ENCODE measurements around the gene RNF34. TPM values are rescaled to one million over a fixed set of nuclear protein-coding genes. Genes with fewer than 3 reads are reported as not detected.

Gene RNF34
- polyA plus RNA-seq = 10 to 100 TPM; 13.6 to 13.8 TPM

GRCh38 chr12:121399391-121400331 is at the start of gene RNF34:
TSS of gene RNF34 (plus strand) at chr12:121400118. CDS start at chr12:121400213, 95 bp downstream.
- 0 to 1% methylated on average over 75 to 77 of the region's 77 CpGs for WGBS, 2 donors
- Histone ChIP-seq H3K27ac (ENCODE audit: low read depth in 2 of 2, low read length in 1 of 2) (peak within 1 kb of the TSS; percentile 95), H3K36me3 (ENCODE audit: control insufficient read depth in 2 of 2, insufficient read depth in 2 of 2, low read length in 1 of 2) (no peaks in the 10 kb centered on the region), H3K4me1 (ENCODE audit: control insufficient read depth in 2 of 2, insufficient read depth in 2 of 2, low read length in 1 of 2) (no peaks in the 10 kb centered on the region), H3K4me3 (ENCODE audit: low read depth in 1 of 2, low read length in 2 of 2) (peak within 1 kb of the TSS; percentile 82 to 92), H3K9me3 (ENCODE audit: control insufficient read depth in 2 of 2, insufficient read depth in 1 of 2, low read depth in 1 of 2, low read length in 1 of 2) (no peaks in the 10 kb centered on the region), H3K27me3 (ENCODE audit: control insufficient read depth in 1 of 2, insufficient read depth in 2 of 2, low read length in 2 of 2) (no peaks in the 10 kb centered on the region)

- H3K36me3 ChIP-seq (ENCODE audit: control insufficient read depth in 2 of 2, insufficient read depth in 2 of 2, low read length in 1 of 2) = no peaks in the 10 kb centered on the region
- peak within 1 kb of the TSS; percentile 91 for H3K27ac ChIP-seq (ENCODE audit: low read depth in 2 of 2, low read length in 1 of 2)
- no peaks in the 10 kb centered on the region for H3K4me1 ChIP-seq (ENCODE audit: control insufficient read depth in 2 of 2, insufficient read depth in 2 of 2, low read length in 1 of 2)
- peak within 1 kb of the TSS; percentile 89 to 92 for H3K4me3 ChIP-seq (ENCODE audit: low read depth in 1 of 2, low read length in 2 of 2)
- WGBS, 2 donors = 0 to 1% methylated on average over 49 of the region's 49 CpGs
- H3K9me3 ChIP-seq (ENCODE audit: control insufficient read depth in 2 of 2, insufficient read depth in 1 of 2, low read depth in 1 of 2, low read length in 1 of 2) = no peaks in the 10 kb centered on the region
- H3K27me3 ChIP-seq (ENCODE audit: control insufficient read depth in 1 of 2, insufficient read depth in 2 of 2, low read length in 2 of 2) = no peaks in the 10 kb centered on the region
Observed at GRCh38 chr12:121351820-121352681, 47.9 kb upstream of the RNF34 start, which contains the start of gene ANAPC5. TSS of gene ANAPC5 (minus strand) at chr12:121352411. CDS start at chr12:121352340, 71 bp downstream.

- Histone ChIP-seq H3K9me3 (ENCODE audit: control insufficient read depth in 2 of 2, insufficient read depth in 1 of 2, low read depth in 1 of 2, low read length in 1 of 2) (no peaks in the 10 kb centered on the region), H3K4me3 (ENCODE audit: low read depth in 1 of 2, low read length in 2 of 2) (peak overlapping the region; percentile 34 to 89), H3K36me3 (ENCODE audit: control insufficient read depth in 2 of 2, insufficient read depth in 2 of 2, low read length in 1 of 2) (no peaks in the 10 kb centered on the region), H3K4me1 (ENCODE audit: control insufficient read depth in 2 of 2, insufficient read depth in 2 of 2, low read length in 1 of 2) (no peaks in the 10 kb centered on the region), H3K27ac (ENCODE audit: low read depth in 2 of 2, low read length in 1 of 2) (peak overlapping the region; percentile 61 to 86), H3K27me3 (ENCODE audit: control insufficient read depth in 1 of 2, insufficient read depth in 2 of 2, low read length in 2 of 2) (no peaks in the 10 kb centered on the region)
- 1 to 2% methylated on average over 12 of the region's 12 CpGs for WGBS, 2 donors
Observed at GRCh38 chr12:121352682-121353018, 47.3 kb upstream of the RNF34 start.

GRCh38 chr12:121355818-121356217 is 44.1 kb upstream of the RNF34 start:
- Histone ChIP-seq H3K4me1 (ENCODE audit: control insufficient read depth in 2 of 2, insufficient read depth in 2 of 2, low read length in 1 of 2) (no peaks in the 10 kb centered on the region), H3K27ac (ENCODE audit: low read depth in 2 of 2, low read length in 1 of 2) (no peak overlapping the region), H3K36me3 (ENCODE audit: control insufficient read depth in 2 of 2, insufficient read depth in 2 of 2, low read length in 1 of 2) (no peaks in the 10 kb centered on the region), H3K4me3 (ENCODE audit: low read depth in 1 of 2, low read length in 2 of 2) (no peak overlapping the region), H3K9me3 (ENCODE audit: control insufficient read depth in 2 of 2, insufficient read depth in 1 of 2, low read depth in 1 of 2, low read length in 1 of 2) (no peaks in the 10 kb centered on the region), H3K27me3 (ENCODE audit: control insufficient read depth in 1 of 2, insufficient read depth in 2 of 2, low read length in 2 of 2) (no peaks in the 10 kb centered on the region)
- WGBS, 2 donors = 92 to 93% methylated on average over 6 of the region's 6 CpGs

- no peak overlapping the region for H3K4me3 ChIP-seq (ENCODE audit: low read depth in 1 of 2, low read length in 2 of 2)
- H3K27me3 ChIP-seq (ENCODE audit: control insufficient read depth in 1 of 2, insufficient read depth in 2 of 2, low read length in 2 of 2) = no peaks in the 10 kb centered on the region
- WGBS, 2 donors = 79 to 81% methylated on average over 3 of the region's 3 CpGs
- H3K27ac ChIP-seq (ENCODE audit: low read depth in 2 of 2, low read length in 1 of 2) = no peak overlapping the region
- no peaks in the 10 kb centered on the region for H3K4me1 ChIP-seq (ENCODE audit: control insufficient read depth in 2 of 2, insufficient read depth in 2 of 2, low read length in 1 of 2)
- H3K36me3 ChIP-seq (ENCODE audit: control insufficient read depth in 2 of 2, insufficient read depth in 2 of 2, low read length in 1 of 2) = no peaks in the 10 kb centered on the region
- no peaks in the 10 kb centered on the region for H3K9me3 ChIP-seq (ENCODE audit: control insufficient read depth in 2 of 2, insufficient read depth in 1 of 2, low read depth in 1 of 2, low read length in 1 of 2)
Observed at GRCh38 chr12:121356657-121357056, 43.3 kb upstream of the RNF34 start.

- Histone ChIP-seq H3K27me3 (ENCODE audit: control insufficient read depth in 1 of 2, insufficient read depth in 2 of 2, low read length in 2 of 2) (no peaks in the 10 kb centered on the region), H3K4me3 (ENCODE audit: low read depth in 1 of 2, low read length in 2 of 2) (no peak overlapping the region), H3K36me3 (ENCODE audit: control insufficient read depth in 2 of 2, insufficient read depth in 2 of 2, low read length in 1 of 2) (no peaks in the 10 kb centered on the region), H3K4me1 (ENCODE audit: control insufficient read depth in 2 of 2, insufficient read depth in 2 of 2, low read length in 1 of 2) (no peaks in the 10 kb centered on the region), H3K9me3 (ENCODE audit: control insufficient read depth in 2 of 2, insufficient read depth in 1 of 2, low read depth in 1 of 2, low read length in 1 of 2) (no peaks in the 10 kb centered on the region), H3K27ac (ENCODE audit: low read depth in 2 of 2, low read length in 1 of 2) (no peak overlapping the region)
- WGBS, 2 donors = 69 to 75% methylated on average over 4 of the region's 4 CpGs
Observed at GRCh38 chr12:121357331-121357730, 42.6 kb upstream of the RNF34 start.

- no peaks in the 10 kb centered on the region for H3K36me3 ChIP-seq (ENCODE audit: control insufficient read depth in 2 of 2, insufficient read depth in 2 of 2, low read length in 1 of 2)
- no peaks in the 10 kb centered on the region for H3K27me3 ChIP-seq (ENCODE audit: control insufficient read depth in 1 of 2, insufficient read depth in 2 of 2, low read length in 2 of 2)
- no peaks in the 10 kb centered on the region for H3K9me3 ChIP-seq (ENCODE audit: control insufficient read depth in 2 of 2, insufficient read depth in 1 of 2, low read depth in 1 of 2, low read length in 1 of 2)
- H3K4me1 ChIP-seq (ENCODE audit: control insufficient read depth in 2 of 2, insufficient read depth in 2 of 2, low read length in 1 of 2) = no peaks in the 10 kb centered on the region
- WGBS, 2 donors = 60 to 68% methylated on average over 3 of the region's 3 CpGs
- H3K4me3 ChIP-seq (ENCODE audit: low read depth in 1 of 2, low read length in 2 of 2) = no peak overlapping the region
- no peak overlapping the region for H3K27ac ChIP-seq (ENCODE audit: low read depth in 2 of 2, low read length in 1 of 2)
Observed at GRCh38 chr12:121358073-121358472, 41.8 kb upstream of the RNF34 start.

- H3K27me3 ChIP-seq (ENCODE audit: control insufficient read depth in 1 of 2, insufficient read depth in 2 of 2, low read length in 2 of 2) = no peaks in the 10 kb centered on the region
- H3K4me3 ChIP-seq (ENCODE audit: low read depth in 1 of 2, low read length in 2 of 2) = no peak overlapping the region
- no peaks in the 10 kb centered on the region for H3K4me1 ChIP-seq (ENCODE audit: control insufficient read depth in 2 of 2, insufficient read depth in 2 of 2, low read length in 1 of 2)
- no peak overlapping the region for H3K27ac ChIP-seq (ENCODE audit: low read depth in 2 of 2, low read length in 1 of 2)
- H3K36me3 ChIP-seq (ENCODE audit: control insufficient read depth in 2 of 2, insufficient read depth in 2 of 2, low read length in 1 of 2) = no peaks in the 10 kb centered on the region
- no peaks in the 10 kb centered on the region for H3K9me3 ChIP-seq (ENCODE audit: control insufficient read depth in 2 of 2, insufficient read depth in 1 of 2, low read depth in 1 of 2, low read length in 1 of 2)
- WGBS, 2 donors = 65 to 75% methylated on average over 5 of the region's 5 CpGs
Observed at GRCh38 chr12:121364683-121365121, 35.2 kb upstream of the RNF34 start.

- Histone ChIP-seq H3K4me1 (ENCODE audit: control insufficient read depth in 2 of 2, insufficient read depth in 2 of 2, low read length in 1 of 2) (no peaks in the 10 kb centered on the region), H3K36me3 (ENCODE audit: control insufficient read depth in 2 of 2, insufficient read depth in 2 of 2, low read length in 1 of 2) (no peaks in the 10 kb centered on the region), H3K9me3 (ENCODE audit: control insufficient read depth in 2 of 2, insufficient read depth in 1 of 2, low read depth in 1 of 2, low read length in 1 of 2) (no peaks in the 10 kb centered on the region), H3K4me3 (ENCODE audit: low read depth in 1 of 2, low read length in 2 of 2) (no peak overlapping the region), H3K27me3 (ENCODE audit: control insufficient read depth in 1 of 2, insufficient read depth in 2 of 2, low read length in 2 of 2) (no peaks in the 10 kb centered on the region), H3K27ac (ENCODE audit: low read depth in 2 of 2, low read length in 1 of 2) (no peak overlapping the region)
- 51 to 60% methylated on average over 5 of the region's 5 CpGs for WGBS, 2 donors
Observed at GRCh38 chr12:121365416-121366062, 34.4 kb upstream of the RNF34 start.

All from esophagus (tissue), 2 donors.